HG03196 (cell line): ENCODE measurements around the gene ANKRD39.
A peak's percentile ranks its signal among the peaks of the same experiment; 100 is the strongest.
"Not testable (repeated sequence)": the region's sequence is repeated elsewhere in the genome, so short reads cannot be mapped to it uniquely, and the experiment has no call there.

ENCODE experiments used
- ATAC-seq: cut with Tn5 transposase; IDR thresholded peaks from one replicate; pipeline ENCODE4 v1.9.1; 2021; ENCODE audit not compliant: unreplicated experiment

The ANKRD39 gene

GRCh38 chr2:96810783-96811192 is 47.0 kb downstream of the ANKRD39 start:
- ATAC-seq: no peak

- no peak for ATAC-seq
Observed at GRCh38 chr2:96809951-96810782, 47.6 kb downstream of the ANKRD39 start.

- no peak for ATAC-seq
Observed at GRCh38 chr2:96809216-96809882, 48.5 kb downstream of the ANKRD39 start.

GRCh38 chr2:96808176-96808837 is 49.5 kb downstream of the ANKRD39 start:
- no peak for ATAC-seq

GRCh38 chr2:96807127-96807471 is 50.7 kb downstream of the ANKRD39 start:
- ATAC-seq: no peak

GRCh38 chr2:96806468-96807126 is 51.2 kb downstream of the ANKRD39 start:
- ATAC-seq: peak; percentile 51

- ATAC-seq: not testable (repeated sequence)
Observed at GRCh38 chr2:96805946-96806345, 51.9 kb downstream of the ANKRD39 start.

GRCh38 chr2:96804986-96805385 is 52.8 kb downstream of the ANKRD39 start:
- no peak for ATAC-seq

- ATAC-seq: no peak
Observed at GRCh38 chr2:96802721-96803120, 55.1 kb downstream of the ANKRD39 start.

GRCh38 chr2:96801786-96802595 is 55.8 kb downstream of the ANKRD39 start:
- ATAC-seq: no peak

- ATAC-seq: peak; percentile 55
Observed at GRCh38 chr2:96801005-96801785, 56.6 kb downstream of the ANKRD39 start.

GRCh38 chr2:96800061-96801004 is 57.5 kb downstream of the ANKRD39 start:
- ATAC-seq: peak; percentile 11

- no peak for ATAC-seq
Observed at GRCh38 chr2:96799623-96799935, 58.2 kb downstream of the ANKRD39 start.

GRCh38 chr2:96798733-96799622 is 58.8 kb downstream of the ANKRD39 start:
- no peak for ATAC-seq
